ENCODE data around the gene DPM1. TPM values are rescaled to one million over a fixed set of nuclear protein-coding genes. Genes with fewer than 3 reads are reported as not detected.
A peak's percentile ranks its signal among the peaks of the same experiment; 100 is the strongest.

DPM1 gene
- total RNA-seq, 1 experiment from 2014 or later, result 70.7 TPM

DNA sequence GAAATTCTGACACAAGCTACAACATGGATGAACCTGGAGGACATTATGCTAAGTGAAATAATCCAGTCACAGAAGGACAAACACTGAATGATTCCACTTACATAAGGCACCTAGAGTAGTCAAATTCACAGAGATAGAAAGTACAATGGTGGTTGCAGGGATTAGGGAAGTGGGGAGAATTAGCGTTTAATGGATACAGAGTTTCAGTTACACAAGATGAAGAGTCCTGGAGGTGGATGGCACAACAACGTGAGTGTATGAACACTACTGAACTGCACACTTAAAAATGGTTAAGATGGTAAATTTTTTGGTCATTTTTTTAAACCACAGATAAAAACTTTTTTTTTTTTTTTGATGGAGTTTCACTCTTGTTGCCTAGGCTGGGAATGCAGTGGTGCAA is 25.0 kb upstream of the DPM1 start:
- CTCF ChIA-PET, result no interaction called here
- H3K27ac ChIP-seq, result no peak overlapping the region

DNA sequence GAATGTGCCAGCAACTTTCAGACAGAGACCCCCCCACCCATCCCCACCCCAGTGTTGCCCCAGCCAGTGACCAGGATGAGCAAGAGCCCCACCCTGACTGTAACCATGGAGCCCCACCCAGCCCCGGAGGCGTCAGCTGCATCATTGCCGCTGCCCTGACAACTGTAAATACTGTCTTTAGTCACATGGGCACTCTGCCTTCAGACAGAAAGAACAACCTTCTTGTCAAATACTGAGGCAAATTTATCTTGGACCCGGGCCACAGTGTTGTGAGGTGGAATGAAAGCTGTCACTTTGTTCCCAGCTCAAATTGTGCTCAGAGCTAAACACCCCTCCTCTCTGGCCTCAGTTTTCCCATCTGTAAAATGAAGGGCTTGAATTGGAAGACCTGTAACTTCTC is 24.0 kb upstream of the DPM1 start:
- intact Hi-C loops (cut with micrococcal nuclease; ENCODE audit: unreplicated experiment), result loop anchor here (5.0 to 10.0 kb wide), 2 partner anchors 188 to 385 kb away; partner anchors contain the start of gene BCAS4
- Histone ChIP-seq H3K36me3 (ENCODE audit: low read depth) (no peaks in the 10 kb centered on the region), H3K27me3 (ENCODE audit: insufficient read depth, low read depth) (no peaks in the 10 kb centered on the region), H3K4me3 (no peak overlapping the region), H4K20me1 (ENCODE audit: insufficient read depth) (no peaks in the 10 kb centered on the region), H3K4me2 (no peak overlapping the region), H3F3A (ENCODE audit: insufficient read depth, low read depth) (peaks cover 14% of the 10 kb centered on the region), H3K79me2 (ENCODE audit: low read depth) (no peaks in the 10 kb centered on the region), H3K4me1 (replicated peaks; ENCODE audit: insufficient read depth) (peaks cover 7% of the 10 kb centered on the region), H3K9me3 (ENCODE audit: insufficient read depth, low read depth) (no peaks in the 10 kb centered on the region), H3K27ac (no peak overlapping the region), H3K9me2 (ENCODE audit: insufficient read depth) (no peaks in the 10 kb centered on the region), H2AFZ (no peak overlapping the region)
- DNase-seq, result peak; percentile 69 to 72
- CTCF ChIA-PET, result interaction anchor here (0.6 to 1.2 kb wide), 2 partner anchors 10 to 51 kb away, joined by 4 read pairs; partner anchors contain the start of gene ADNP
- POLR2A ChIA-PET (ENCODE audit: unreplicated experiment), result interaction anchor here (0.6 kb wide), 2 partner anchors 654 to 706 kb away, joined by 3 to 9 read pairs; no protein-coding TSS in a partner anchor
- BruUV-seq (replicated peaks), result no TSS peak
- TF ChIP-seq, protein P1, sequence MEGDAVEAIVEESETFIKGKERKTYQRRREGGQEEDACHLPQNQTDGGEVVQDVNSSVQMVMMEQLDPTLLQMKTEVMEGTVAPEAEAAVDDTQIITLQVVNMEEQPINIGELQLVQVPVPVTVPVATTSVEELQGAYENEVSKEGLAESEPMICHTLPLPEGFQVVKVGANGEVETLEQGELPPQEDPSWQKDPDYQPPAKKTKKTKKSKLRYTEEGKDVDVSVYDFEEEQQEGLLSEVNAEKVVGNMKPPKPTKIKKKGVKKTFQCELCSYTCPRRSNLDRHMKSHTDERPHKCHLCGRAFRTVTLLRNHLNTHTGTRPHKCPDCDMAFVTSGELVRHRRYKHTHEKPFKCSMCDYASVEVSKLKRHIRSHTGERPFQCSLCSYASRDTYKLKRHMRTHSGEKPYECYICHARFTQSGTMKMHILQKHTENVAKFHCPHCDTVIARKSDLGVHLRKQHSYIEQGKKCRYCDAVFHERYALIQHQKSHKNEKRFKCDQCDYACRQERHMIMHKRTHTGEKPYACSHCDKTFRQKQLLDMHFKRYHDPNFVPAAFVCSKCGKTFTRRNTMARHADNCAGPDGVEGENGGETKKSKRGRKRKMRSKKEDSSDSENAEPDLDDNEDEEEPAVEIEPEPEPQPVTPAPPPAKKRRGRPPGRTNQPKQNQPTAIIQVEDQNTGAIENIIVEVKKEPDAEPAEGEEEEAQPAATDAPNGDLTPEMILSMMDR (conservative IDR thresholded peaks at IDR 0.05), result no peak
- no peak for TF ChIP-seq EZH2 (IDR thresholded peaks at IDR 0.05; ENCODE audit: low read depth)

More for the DNA sequence above, 25.0 kb upstream of the DPM1 start:
- intact Hi-C loops (cut with micrococcal nuclease; ENCODE audit: unreplicated experiment), result loop anchor here (5.0 to 10.0 kb wide), 2 partner anchors 189 to 384 kb away; partner anchors contain the start of gene BCAS4
- H3K4me3 ChIP-seq, result no peak overlapping the region
- peaks cover 14% of the 10 kb centered on the region for H3F3A ChIP-seq (ENCODE audit: insufficient read depth, low read depth)
- peaks cover 7% of the 10 kb centered on the region for H3K4me1 ChIP-seq (replicated peaks; ENCODE audit: insufficient read depth)
- no TSS peak for BruUV-seq (replicated peaks)
- POLR2A ChIA-PET (ENCODE audit: unreplicated experiment), result no interaction called here
- no peak for DNase-seq
- no peaks in the 10 kb centered on the region for H3K27me3 ChIP-seq (ENCODE audit: insufficient read depth, low read depth)
- H2AFZ ChIP-seq, result no peak overlapping the region
- no peaks in the 10 kb centered on the region for H3K79me2 ChIP-seq (ENCODE audit: low read depth)
- TF ChIP-seq, protein P1 (conservative IDR thresholded peaks at IDR 0.05), result no peak
- no peak for TF ChIP-seq EZH2 (IDR thresholded peaks at IDR 0.05; ENCODE audit: low read depth)
- H3K9me2 ChIP-seq (ENCODE audit: insufficient read depth), result no peaks in the 10 kb centered on the region
- H4K20me1 ChIP-seq (ENCODE audit: insufficient read depth), result no peaks in the 10 kb centered on the region
- no peaks in the 10 kb centered on the region for H3K9me3 ChIP-seq (ENCODE audit: insufficient read depth, low read depth)
- no peak overlapping the region for H3K4me2 ChIP-seq
- H3K36me3 ChIP-seq (ENCODE audit: low read depth), result no peaks in the 10 kb centered on the region

DNA sequence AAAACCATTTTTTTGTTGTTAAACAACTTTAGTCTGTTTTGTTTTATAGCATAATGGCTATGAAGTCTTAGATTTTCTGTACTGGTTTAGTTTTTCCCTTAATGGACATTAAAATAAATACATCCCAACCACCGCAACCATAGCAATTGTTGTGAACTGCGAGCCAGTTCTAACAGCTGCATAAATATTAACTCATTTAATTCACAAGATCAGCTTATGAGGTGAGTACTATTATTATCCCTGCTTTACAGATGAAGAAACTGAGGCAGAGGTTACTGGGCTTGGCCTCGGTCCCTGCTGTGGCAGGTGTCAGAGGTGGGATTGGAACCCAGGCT is 23.3 kb upstream of the DPM1 start:
- TF ChIP-seq, protein P1 (conservative IDR thresholded peaks at IDR 0.05), result peak; percentile 19; the same call in 1 of the 2 replicates
- no peak for TF ChIP-seq EZH2 (IDR thresholded peaks at IDR 0.05; ENCODE audit: low read depth)
- H3K27me3 ChIP-seq (ENCODE audit: insufficient read depth, low read depth), result no peaks in the 10 kb centered on the region
- H3K9me2 ChIP-seq (ENCODE audit: insufficient read depth), result no peaks in the 10 kb centered on the region
- no peaks in the 10 kb centered on the region for H3K79me2 ChIP-seq (ENCODE audit: low read depth)
- no peak overlapping the region for H2AFZ ChIP-seq
- no TSS peak for BruUV-seq (replicated peaks)
- no peaks in the 10 kb centered on the region for H3K9me3 ChIP-seq (ENCODE audit: insufficient read depth, low read depth)
- H3K4me1 ChIP-seq (replicated peaks; ENCODE audit: insufficient read depth), result peaks cover 7% of the 10 kb centered on the region
- intact Hi-C loops (cut with micrococcal nuclease; ENCODE audit: unreplicated experiment), result loop anchor here (5.0 to 10.0 kb wide), 2 partner anchors 187 to 386 kb away; partner anchors contain the start of gene BCAS4
- ChIA-PET POLR2A (ENCODE audit: unreplicated experiment) (interaction anchor here (0.6 kb wide), 1 partner anchor 655 kb away, joined by 3 read pairs; no protein-coding TSS in a partner anchor), CTCF (interaction anchor here (0.6 to 1.2 kb wide), 5 partner anchors 11 to 326 kb away, joined by 3 to 4 read pairs (median 3); partner anchors contain the start of gene ADNP)
- no peaks in the 10 kb centered on the region for H4K20me1 ChIP-seq (ENCODE audit: insufficient read depth)
- no peaks in the 10 kb centered on the region for H3K36me3 ChIP-seq (ENCODE audit: low read depth)
- no peak overlapping the region for H3K4me2 ChIP-seq
- no peak overlapping the region for H3K27ac ChIP-seq
- H3F3A ChIP-seq (ENCODE audit: insufficient read depth, low read depth), result peaks cover 14% of the 10 kb centered on the region
- H3K4me3 ChIP-seq, result no peak overlapping the region
- peak in 1 of 2 experiments; percentile 28 for DNase-seq

Data from PC-9 (cell line).